Osteocyte (in vitro differentiated cells): Measurements from ENCODE around the gene PRKCH. TPM values are rescaled to one million over a fixed set of nuclear protein-coding genes. Genes with fewer than 3 reads are reported as not detected.

Source experiments
- DNase-seq: peaks from one replicate; pipeline ENCODE4 v3.0.0; 2021; ENCODE audit warnings: mixed read lengths; ENCODE audit not compliant: unreplicated experiment; ENCODE audit errors: extremely low spot score
- H3K27ac Mint-ChIP-seq: one replicate; pipeline ENCODE4 v1.8.0; 2021; ENCODE audit warnings: mild to moderate bottlenecking, mixed read lengths; ENCODE audit not compliant: unreplicated experiment
- H3K27me3 Mint-ChIP-seq: one replicate; pipeline ENCODE4 v1.8.0; 2021; ENCODE audit warnings: mixed read lengths; ENCODE audit not compliant: unreplicated experiment
- H3K36me3 Mint-ChIP-seq: one replicate; pipeline ENCODE4 v1.8.0; 2021; ENCODE audit warnings: mixed read lengths; ENCODE audit not compliant: unreplicated experiment
- H3K4me1 Mint-ChIP-seq: one replicate; pipeline ENCODE4 v1.8.0; 2021; ENCODE audit warnings: mixed read lengths; ENCODE audit not compliant: unreplicated experiment
- H3K4me3 Mint-ChIP-seq: one replicate; pipeline ENCODE4 v1.8.0; 2021; ENCODE audit warnings: mild to moderate bottlenecking, moderate library complexity, mixed read lengths; ENCODE audit not compliant: unreplicated experiment
- H3K9me3 Mint-ChIP-seq: one replicate; pipeline ENCODE4 v1.8.0; 2021; ENCODE audit warnings: mixed read lengths; ENCODE audit not compliant: unreplicated experiment
- total RNA-seq: library from RNA; stranded (reverse); gene quantifications from 2 replicates; pipeline ENCODE4 v1.2.1, GENCODE V29; 2021
- TF ChIP-seq, protein P1 (sequence below): fragments of 200-600 bp; sonication (generic); IDR thresholded peaks from 2 replicates; pipeline ENCODE4 v1.5.0; 2021; ENCODE audit warnings: antibody characterized with exemption, mild to moderate bottlenecking, moderate library complexity

PRKCH gene
- total RNA-seq, 1 donor from 2014 or later = 10.6 TPM

- H3K27me3 Mint-ChIP-seq = no peaks in the 10 kb centered on the region
- no peak for DNase-seq
- H3K4me3 Mint-ChIP-seq = no peak overlapping the region
- peak overlapping the region; percentile 99 for H3K27ac Mint-ChIP-seq
- no peaks in the 10 kb centered on the region for H3K36me3 Mint-ChIP-seq
- H3K9me3 Mint-ChIP-seq = no peaks in the 10 kb centered on the region
- TF ChIP-seq, protein P1, sequence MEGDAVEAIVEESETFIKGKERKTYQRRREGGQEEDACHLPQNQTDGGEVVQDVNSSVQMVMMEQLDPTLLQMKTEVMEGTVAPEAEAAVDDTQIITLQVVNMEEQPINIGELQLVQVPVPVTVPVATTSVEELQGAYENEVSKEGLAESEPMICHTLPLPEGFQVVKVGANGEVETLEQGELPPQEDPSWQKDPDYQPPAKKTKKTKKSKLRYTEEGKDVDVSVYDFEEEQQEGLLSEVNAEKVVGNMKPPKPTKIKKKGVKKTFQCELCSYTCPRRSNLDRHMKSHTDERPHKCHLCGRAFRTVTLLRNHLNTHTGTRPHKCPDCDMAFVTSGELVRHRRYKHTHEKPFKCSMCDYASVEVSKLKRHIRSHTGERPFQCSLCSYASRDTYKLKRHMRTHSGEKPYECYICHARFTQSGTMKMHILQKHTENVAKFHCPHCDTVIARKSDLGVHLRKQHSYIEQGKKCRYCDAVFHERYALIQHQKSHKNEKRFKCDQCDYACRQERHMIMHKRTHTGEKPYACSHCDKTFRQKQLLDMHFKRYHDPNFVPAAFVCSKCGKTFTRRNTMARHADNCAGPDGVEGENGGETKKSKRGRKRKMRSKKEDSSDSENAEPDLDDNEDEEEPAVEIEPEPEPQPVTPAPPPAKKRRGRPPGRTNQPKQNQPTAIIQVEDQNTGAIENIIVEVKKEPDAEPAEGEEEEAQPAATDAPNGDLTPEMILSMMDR = no peak
- H3K4me1 Mint-ChIP-seq = peaks cover 90% of the 10 kb centered on the region
Measured at GRCh38 chr14:61581340-61581739, 260.0 kb downstream of the PRKCH start.

DNA sequence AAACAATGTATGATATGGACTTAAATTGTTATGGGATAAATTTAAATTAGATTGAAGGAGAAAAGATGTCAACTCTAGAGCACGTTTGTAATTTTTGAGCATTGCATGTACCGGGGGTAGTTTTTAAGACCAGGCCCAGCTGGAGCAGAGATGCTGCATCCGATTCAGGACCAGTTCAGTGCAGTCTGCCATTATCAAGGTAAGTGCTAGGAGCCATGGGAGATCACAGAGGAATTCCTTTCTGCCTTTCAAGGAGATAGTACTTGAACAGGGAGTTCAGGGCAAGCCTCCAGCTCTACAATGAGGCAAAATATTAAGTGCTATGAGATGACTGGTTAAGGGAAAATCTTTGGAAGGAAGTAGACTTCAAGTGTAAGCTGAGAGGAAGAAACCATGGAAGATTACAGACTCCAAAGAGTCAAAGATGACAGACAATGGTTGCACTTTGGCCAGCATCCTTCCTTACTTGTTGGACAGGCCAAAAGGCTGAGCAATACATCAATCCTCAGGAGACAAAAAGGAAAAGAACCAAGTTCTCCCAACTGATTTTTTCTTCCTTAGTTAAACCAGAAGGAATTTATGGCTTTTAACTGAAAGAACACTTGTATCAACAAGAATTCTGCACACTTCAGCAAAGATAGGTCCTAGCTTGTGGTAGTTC is 260.7 kb downstream of the PRKCH start:
- H3K27me3 Mint-ChIP-seq = no peaks in the 10 kb centered on the region
- no peaks in the 10 kb centered on the region for H3K9me3 Mint-ChIP-seq
- H3K4me1 Mint-ChIP-seq = peaks cover 91% of the 10 kb centered on the region
- TF ChIP-seq, protein P1 = no peak
- DNase-seq = no peak
- peak overlapping the region; percentile 99 for H3K27ac Mint-ChIP-seq
- H3K4me3 Mint-ChIP-seq = no peak overlapping the region
- no peaks in the 10 kb centered on the region for H3K36me3 Mint-ChIP-seq

DNA sequence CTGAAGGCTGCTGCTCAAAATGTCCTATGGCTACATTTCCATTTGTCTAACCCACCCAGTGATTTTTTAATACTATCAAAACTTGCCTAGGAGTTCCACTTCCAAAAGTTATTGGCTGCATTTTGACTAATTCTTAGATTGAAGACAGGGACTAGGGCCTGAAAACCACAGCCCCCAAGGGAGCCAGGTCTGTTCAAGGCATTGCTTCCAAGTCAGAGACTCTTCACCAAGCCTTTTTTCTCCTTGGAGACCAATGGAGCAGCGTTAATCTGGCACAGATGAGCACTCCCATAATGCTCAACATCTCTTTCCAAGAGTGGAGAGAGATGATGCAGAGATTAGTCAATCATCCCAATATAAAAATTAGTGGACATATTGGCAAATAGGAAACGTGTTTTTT is 261.4 kb downstream of the PRKCH start:
- no peak for DNase-seq

DNA sequence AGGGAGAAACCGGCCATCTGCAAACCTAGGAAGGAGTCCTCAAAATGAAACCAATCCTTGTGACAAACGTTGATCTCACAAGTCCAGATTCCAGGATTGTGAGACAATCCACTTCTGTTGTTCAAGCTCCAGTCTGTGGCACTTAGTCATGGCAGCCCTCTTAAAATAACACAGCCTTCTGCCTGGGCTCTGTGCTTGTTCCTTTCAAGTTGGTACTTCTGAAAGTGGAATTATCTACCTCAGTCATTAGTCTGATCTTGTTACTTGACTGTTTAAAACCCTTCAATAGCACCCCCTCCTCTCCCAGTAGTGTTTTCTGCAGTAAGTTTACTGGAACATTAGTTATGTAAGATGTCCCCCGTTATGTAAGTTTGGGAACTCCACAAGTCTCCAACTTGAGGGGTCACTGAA is 263.0 kb downstream of the PRKCH start:
- TF ChIP-seq, protein P1 = no peak
- H3K4me3 Mint-ChIP-seq = no peak overlapping the region
- H3K27me3 Mint-ChIP-seq = no peaks in the 10 kb centered on the region
- DNase-seq = no peak
- H3K27ac Mint-ChIP-seq = peak overlapping the region; percentile 99
- H3K4me1 Mint-ChIP-seq = peaks cover 93% of the 10 kb centered on the region
- no peaks in the 10 kb centered on the region for H3K36me3 Mint-ChIP-seq
- H3K9me3 Mint-ChIP-seq = no peaks in the 10 kb centered on the region

More for the DNA sequence above, 261.4 kb downstream of the PRKCH start:
- Mint-ChIP-seq H3K4me1 (peaks cover 91% of the 10 kb centered on the region), H3K27ac (peak overlapping the region; percentile 99), H3K9me3 (no peaks in the 10 kb centered on the region), H3K36me3 (no peaks in the 10 kb centered on the region), H3K27me3 (no peaks in the 10 kb centered on the region), H3K4me3 (no peak overlapping the region)
- TF ChIP-seq, protein P1 = no peak

- H3K27ac Mint-ChIP-seq = peak overlapping the region; percentile 99
- H3K9me3 Mint-ChIP-seq = no peaks in the 10 kb centered on the region
- peak overlapping the region; percentile 37 for H3K4me3 Mint-ChIP-seq
- H3K27me3 Mint-ChIP-seq = no peaks in the 10 kb centered on the region
- H3K4me1 Mint-ChIP-seq = peaks cover 81% of the 10 kb centered on the region
- TF ChIP-seq, protein P1 = no peak
- H3K36me3 Mint-ChIP-seq = no peaks in the 10 kb centered on the region
- no peak for DNase-seq
Measured at GRCh38 chr14:61585598-61586543, 264.5 kb downstream of the PRKCH start.
